GM12878 (cell line): ENCODE results near the gene NFYC. TPM values are rescaled to one million over a fixed set of nuclear protein-coding genes. Genes with fewer than 3 reads are reported as not detected.

Experiments used
- ATAC-seq: fragments of 200-7000 bp; cut with Tn5 transposase; 3 replicates; pipeline ENCODE4 v1.9.1; 2020; ENCODE audit warnings: mild to moderate bottlenecking, moderate library complexity
- BruUV-seq: library from RNA; stranded (reverse); fragments of 400-500 nt; replicated peaks from 2 replicates; lab custom pipeline; 2021; lab: Mats Ljungman, UMichigan
- CTCF ChIA-PET: fragments of 300-600 bp; sonication (Branson Sonifier 250); formaldehyde crosslinking; extraction: SDS; loops from one replicate; lab custom pipeline; 2021; ENCODE audit warnings: inconsistent platforms; lab: Yijun Ruan, JAX
- POLR2A ChIA-PET: fragments of 350-600 bp; formaldehyde crosslinking; extraction: SDS; loops from one replicate; lab custom pipeline; 2021; ENCODE audit warnings: inconsistent platforms; lab: Charles Lee
- RAD21 ChIA-PET: fragments of 300-600 bp; sonication (Branson Sonifier 250); formaldehyde crosslinking; loops from one replicate; lab custom pipeline; 2023; ENCODE audit warnings: antibody characterized with exemption; ENCODE audit not compliant: unreplicated experiment; lab: Charles Lee
- SMC1A ChIA-PET: fragments of 300-600 bp; sonication (Branson Sonifier 250); formaldehyde crosslinking; loops from one replicate; lab custom pipeline; 2023; ENCODE audit not compliant: unreplicated experiment, uncharacterized antibody; lab: Charles Lee
- DNase-seq: peaks from one replicate; pipeline ENCODE4 v3.0.0-alpha.2; 2011; ENCODE audit warnings: low read depth, low spot score
- FAIRE-seq: peaks from 3 replicates; lab custom pipeline; 2011; peaks lifted over from hg19 to GRCh38; lab: Jason Lieb, UNC
- H2AFZ ChIP-seq: 2 replicates; pipeline ENCODE4 v1.6.0; 2011; ENCODE audit warnings: low read depth, low read length, control low read depth; ENCODE audit not compliant: control insufficient read depth
- H3K27ac ChIP-seq: 2 replicates; pipeline ENCODE4 v1.5.1; 2011; ENCODE audit warnings: control low read depth; ENCODE audit not compliant: control insufficient read depth, insufficient read depth
- H3K27me3 ChIP-seq, 2 experiments: replicated peaks in 1 of 2; 2 replicates each; pipeline versions ENCODE4 v1.6.0 to v1.6.1; 2011; ENCODE audit warnings: low read length in 1 of 2; ENCODE audit not compliant: control insufficient read depth in 2 of 2, insufficient read depth in 2 of 2
- H3K36me3 ChIP-seq, 2 experiments: 2 replicates each; pipeline ENCODE4 v1.5.1; 2011; ENCODE audit warnings: low read length in 1 of 2; ENCODE audit not compliant: control insufficient read depth in 2 of 2, insufficient read depth in 2 of 2
- H3K4me1 ChIP-seq: 2 replicates; pipeline ENCODE4 v1.6.1; 2011; ENCODE audit warnings: mild to moderate bottlenecking, low read length, moderate library complexity, mixed read lengths; ENCODE audit not compliant: control insufficient read depth, insufficient read depth
- H3K4me2 ChIP-seq: 2 replicates; pipeline ENCODE4 v1.6.0; 2011; ENCODE audit warnings: control low read depth; ENCODE audit not compliant: control insufficient read depth, insufficient read depth
- H3K4me3 ChIP-seq: fragments of 200-600 bp; sonication (generic); 2 replicates; pipeline ENCODE4 v1.5.1; 2016
- H3K79me2 ChIP-seq: 2 replicates; pipeline ENCODE4 v1.6.0; 2011; ENCODE audit warnings: low read length; ENCODE audit not compliant: control insufficient read depth, insufficient read depth
- H3K9ac ChIP-seq: 2 replicates; pipeline ENCODE4 v1.8.0; 2011; ENCODE audit warnings: low read length, control low read depth, mixed read lengths; ENCODE audit not compliant: control insufficient read depth, insufficient read depth
- H3K9me3 ChIP-seq: replicated peaks from 3 replicates; pipeline ENCODE4 v1.5.1; 2011; ENCODE audit warnings: mild to moderate bottlenecking, low read length; ENCODE audit not compliant: control insufficient read depth, insufficient read depth
- H4K20me1 ChIP-seq: 2 replicates; pipeline ENCODE4 v1.6.0; 2011; ENCODE audit not compliant: control insufficient read depth, insufficient read depth
- EED ChIP-seq: sonication (generic); IDR thresholded peaks from 2 replicates; pipeline ENCODE4 v1.6.1; 2016; ENCODE audit warnings: antibody characterized with exemption, low read depth
- EP300 ChIP-seq, 2 experiments: fragments of 150-350 bp in 1 of 2; IDR thresholded peaks; 2 replicates each; pipeline ENCODE4 v1.6.1; 2011 to 2012; ENCODE audit warnings: low read depth in 2 of 2, low read length in 2 of 2, borderline replicate concordance in 1 of 2, improper control_type of control experiment in 1 of 2, inconsistent platforms in 1 of 2; ENCODE audit not compliant: control insufficient read depth in 1 of 2
- ESRRA ChIP-seq: IDR thresholded peaks from 2 replicates; pipeline ENCODE4 v1.6.1; 2012; ENCODE audit warnings: mild to moderate bottlenecking, low read length, improper control_type of control experiment
- EZH2 ChIP-seq: IDR thresholded peaks from 2 replicates; pipeline ENCODE4 v1.6.1; 2012; ENCODE audit warnings: low read depth, mild to moderate bottlenecking, control low read depth, inconsistent platforms, low read length, borderline replicate concordance; ENCODE audit not compliant: control insufficient read depth
- FOXK2 ChIP-seq: fragments of 450-650 bp; IDR thresholded peaks from 2 replicates; pipeline ENCODE4 v1.6.1; 2017; ENCODE audit warnings: mild to moderate bottlenecking, moderate library complexity
- GABPA ChIP-seq: IDR thresholded peaks from 2 replicates; pipeline ENCODE4 v1.6.1; 2014; ENCODE audit warnings: antibody characterized with exemption, low read depth, mild to moderate bottlenecking, inconsistent platforms
- GATAD2B ChIP-seq: fragments of 450-650 bp; conservative IDR thresholded peaks from 2 replicates; pipeline ENCODE4 v1.6.1; 2017; ENCODE audit warnings: low read depth, mild to moderate bottlenecking, moderate library complexity
- IKZF2 ChIP-seq, 2 experiments: fragments of 450-650 bp; IDR thresholded peaks; 2 replicates each; pipeline ENCODE4 v1.6.1; 2017; ENCODE audit warnings: mild to moderate bottlenecking in 2 of 2, moderate library complexity in 2 of 2
- JUND ChIP-seq: IDR thresholded peaks from 2 replicates; pipeline ENCODE4 v1.6.1; 2012; ENCODE audit warnings: low read depth, mild to moderate bottlenecking, low read length, improper control_type of control experiment, moderate library complexity
- MEF2A ChIP-seq: IDR thresholded peaks from 2 replicates; pipeline ENCODE4 v1.6.1; 2011; ENCODE audit warnings: low read depth, mild to moderate bottlenecking, low read length, moderate library complexity; ENCODE audit not compliant: insufficient read depth
- MEF2B ChIP-seq: fragments of 450-650 bp; IDR thresholded peaks from 2 replicates; pipeline ENCODE4 v1.6.1; 2018; ENCODE audit warnings: mild to moderate bottlenecking, moderate library complexity; ENCODE audit not compliant: partially characterized antibody, poor library complexity, severe bottlenecking
- MYC ChIP-seq: IDR thresholded peaks from 2 replicates; pipeline ENCODE4 v1.6.1; 2011; ENCODE audit warnings: mild to moderate bottlenecking, low read length, moderate library complexity, inconsistent platforms; ENCODE audit not compliant: insufficient read depth, insufficient replicate concordance, insufficient read length, severe bottlenecking
- NRF1 ChIP-seq: conservative IDR thresholded peaks from 2 replicates; pipeline ENCODE4 v1.6.1; 2011; ENCODE audit warnings: mild to moderate bottlenecking, low read depth, low read length, improper control_type of control experiment
- SMAD5 ChIP-seq: IDR thresholded peaks from 2 replicates; pipeline ENCODE4 v1.6.1; 2016; ENCODE audit warnings: antibody characterized with exemption, low read depth
- SMARCA5 ChIP-seq: fragments of 450-650 bp; IDR thresholded peaks from 2 replicates; pipeline ENCODE4 v1.6.1; 2017; ENCODE audit warnings: mild to moderate bottlenecking
- SRF ChIP-seq, 2 experiments: IDR thresholded peaks; 2 replicates each; pipeline ENCODE4 v1.6.1; 2011; ENCODE audit warnings: low read depth in 2 of 2, low read length in 2 of 2, mild to moderate bottlenecking in 1 of 2, moderate library complexity in 1 of 2
- TCF3 ChIP-seq: IDR thresholded peaks from 2 replicates; pipeline ENCODE4 v1.6.1; 2012; ENCODE audit warnings: low read depth, mild to moderate bottlenecking, low read length, borderline replicate concordance; ENCODE audit not compliant: insufficient read depth
- WGBS: methylation state at CpG from one replicate; pipeline ENCODE4 v1.1.6; 2016; ENCODE audit warnings: low lambda C conversion rate; ENCODE audit not compliant: insufficient replicate concordance, insufficient coverage; ENCODE audit errors: missing lambda C conversion rate; 5-methylcytosine and 5-hydroxymethylcytosine counted together
- in situ Hi-C: fragments of 300-500 bp; cut with MboI; formaldehyde crosslinking; loops from 9 replicates; pipeline ENCODE4 v1.14.3; 2018; ENCODE audit warnings: mixed read lengths
- intact Hi-C: fragments of 100-400 bp; cut with micrococcal nuclease; formaldehyde crosslinking; loops from one replicate; pipeline ENCODE4 v1.14.2; 2022; ENCODE audit not compliant: unreplicated experiment
- polyA plus RNA-seq, 11 experiments: library from polyadenylated mRNA; depleted of rRNA in 4 of 11; unstranded in 6 of 11; stranded (reverse) in 5 of 11; fragments of >200 nt; fragmentation: Nextera tagmentation in 4 of 11; fragmentation: Illumina TruSeq in 1 of 11; extraction: Ambion mirVana in 4 of 11; extraction: Trizol in 1 of 11; gene quantifications; 1 replicate in 1 of 11; 2 replicates in 10 of 11; pipeline versions ENCODE4 v1.2.1 to v1.2.3, GENCODE V29; 2011 to 2016; ENCODE audit warnings: inconsistent platforms in 2 of 11, missing spikeins in 2 of 11, low read depth in 1 of 11
- total RNA-seq, 4 experiments: library from RNA; depleted of rRNA in 3 of 4; stranded (reverse); fragments of >200 nt in 3 of 4; fragmentation: Illumina TruSeq in 1 of 4; extraction: Trizol in 1 of 4; gene quantifications; 2 replicates each; pipeline versions ENCODE4 v1.2.1 to v1.2.3, GENCODE V29; 2013 to 2021

NFYC gene
- total and polyA plus RNA-seq, 10 of the 15 experiments (the other 5 are each of a cell fraction or from before 2014, with no cell fraction given), result 4.3 to 84.2 (median 58.3) TPM

DNA sequence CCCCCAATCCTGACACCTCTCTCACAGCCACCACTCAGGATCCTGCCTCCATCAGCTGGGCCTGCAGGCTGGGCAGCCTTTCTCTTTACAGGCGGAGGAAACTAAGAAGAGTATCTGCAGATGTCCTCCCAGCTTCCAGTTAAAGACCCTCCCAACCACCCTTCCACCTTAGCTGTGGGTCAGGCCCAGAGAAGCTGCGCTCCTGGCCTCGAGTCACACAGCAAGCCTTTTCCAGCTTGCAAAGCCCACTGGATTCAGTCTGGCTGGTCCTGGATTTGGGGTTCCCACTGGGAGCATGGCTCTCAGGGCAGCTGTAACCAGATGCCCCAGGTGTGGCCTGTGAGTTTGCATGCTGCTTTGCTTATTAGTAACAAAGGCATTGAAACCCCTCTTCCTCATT lies 111.9 kb downstream of the NFYC start (continued):
- no peak for TF ChIP-seq SMAD5
- TF ChIP-seq EP300 (IDR thresholded peaks at IDR 0.05; ENCODE audit: borderline replicate concordance in 1 of 2, control insufficient read depth in 1 of 2, low read depth in 2 of 2, low read length in 2 of 2), result no peak
- TF ChIP-seq, all 136 proteins: peak for 0

DNA sequence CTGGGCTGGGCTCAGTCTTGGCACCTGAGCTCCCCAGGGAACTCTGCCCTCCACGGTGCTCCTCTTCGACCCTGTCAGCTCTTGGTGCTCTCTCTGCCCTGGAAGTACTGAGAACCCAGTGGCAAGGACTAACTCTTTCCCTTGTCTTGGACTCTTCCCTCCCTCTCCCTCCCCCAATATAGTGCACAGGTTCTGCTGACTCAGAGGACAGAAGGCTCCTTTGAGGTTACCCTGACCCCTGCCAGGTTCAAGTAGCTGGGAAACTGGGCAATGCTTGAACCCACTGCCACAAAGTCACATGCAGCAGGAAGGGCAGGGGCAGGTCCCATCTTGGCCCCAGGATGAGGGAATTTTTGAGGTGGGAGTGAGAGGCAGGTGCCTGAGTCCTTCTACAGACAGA lies 112.4 kb downstream of the NFYC start:
- WGBS, result 8% methylated on average over 2 of the region's 2 CpGs
- in situ Hi-C loops, result no loop called here
- Histone ChIP-seq H2AFZ (no peak overlapping the region), H3K79me2 (no peaks in the 10 kb centered on the region), H3K36me3 (no peaks in the 10 kb centered on the region), H3K27ac (no peak overlapping the region), H3K9me3 (no peaks in the 10 kb centered on the region), H4K20me1 (no peaks in the 10 kb centered on the region), H3K4me1 (peaks cover 29% of the 10 kb centered on the region), H3K4me3 (no peak overlapping the region), H3K9ac (no peak overlapping the region), H3K4me2 (no peak overlapping the region), H3K27me3 (no peaks in the 10 kb centered on the region)
- BruUV-seq, result no TSS peak
- no peak for ATAC-seq
- FAIRE-seq, result no peak
- intact Hi-C loops, result no loop called here
- no peak for DNase-seq
- ChIA-PET POLR2A (interaction anchor here (1.1 to 1.4 kb wide), 2 partner anchors 24 to 92 kb away, joined by 3 read pairs; no protein-coding TSS in a partner anchor), SMC1A (interaction anchor here (1.5 to 1.6 kb wide), 2 partner anchors 19 to 29 kb away, joined by 3 to 4 read pairs; no protein-coding TSS in a partner anchor), CTCF (interaction anchor here (1.2 kb wide), 1 partner anchor 149 kb away, joined by 3 read pairs; no protein-coding TSS in a partner anchor), RAD21 (no interaction called here)
- 0 out of 4 replicates have a peak, but pooled peaks of 1 of the 2 experiments have one; percentile 8 for TF ChIP-seq IKZF2 (IDR thresholded peaks at IDR 0.05)
- TF ChIP-seq MEF2A, result no peak

DNA sequence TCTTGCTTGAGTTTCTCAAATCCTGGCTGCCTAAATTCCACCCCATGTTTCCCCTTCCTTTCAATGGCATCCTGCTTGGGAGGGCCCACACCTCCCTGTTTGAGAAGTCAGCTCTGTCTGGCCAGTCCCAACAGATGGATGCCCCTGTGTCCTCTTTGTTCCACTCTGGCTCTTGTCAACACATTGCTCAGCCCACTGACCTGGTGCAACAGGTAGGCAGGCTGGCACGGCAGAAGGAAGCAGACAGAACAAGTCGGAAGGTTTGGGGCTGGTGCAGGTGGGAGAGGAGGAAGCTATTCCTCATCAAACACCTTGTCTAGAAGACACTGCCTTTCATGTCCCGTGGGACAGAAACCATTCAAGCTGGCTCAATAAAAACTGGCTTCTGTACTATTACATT lies 114.7 kb downstream of the NFYC start:
- intact Hi-C loops, result no loop called here
- POLR2A ChIA-PET, result no interaction called here
- no peak for DNase-seq
- SMC1A ChIA-PET, result interaction anchor here (1.8 kb wide), 1 partner anchor 32 kb away, joined by 4 read pairs; no protein-coding TSS in a partner anchor
- no peak for ATAC-seq
- no peak for FAIRE-seq
- Histone ChIP-seq H3K4me3 (no peak overlapping the region), H3K9me3 (no peaks in the 10 kb centered on the region; the same call in 2 of the 3 replicates), H3K79me2 (no peaks in the 10 kb centered on the region), H4K20me1 (no peaks in the 10 kb centered on the region), H3K27me3 (no peaks in the 10 kb centered on the region), H3K36me3 (no peaks in the 10 kb centered on the region), H3K4me1 (peaks cover 38% of the 10 kb centered on the region), H2AFZ (no peak overlapping the region), H3K9ac (no peak overlapping the region), H3K27ac (no peak overlapping the region), H3K4me2 (no peak overlapping the region)
- BruUV-seq, result no TSS peak
- in situ Hi-C loops, result no loop called here
- RAD21 ChIA-PET, result no interaction called here
- CTCF ChIA-PET, result interaction anchor here (1.3 kb wide), 1 partner anchor 31 kb away, joined by 5 read pairs; no protein-coding TSS in a partner anchor
- 65% methylated on average over 3 of the region's 3 CpGs for WGBS
- no peak for TF ChIP-seq NRF1
- TF ChIP-seq EZH2, result no peak
- TF ChIP-seq MEF2B, result no peak
- no peak for TF ChIP-seq EED
- no peak for TF ChIP-seq FOXK2
- no peak for TF ChIP-seq ESRRA
- TF ChIP-seq SRF (IDR thresholded peaks at IDR 0.05; ENCODE audit: low read depth in 2 of 2, low read length in 2 of 2), result no peak
- TF ChIP-seq SMARCA5, result no peak
- TF ChIP-seq MYC, result no peak
- TF ChIP-seq TCF3, result no peak
- TF ChIP-seq GATAD2B, result no peak
- TF ChIP-seq JUND, result no peak
- no peak for TF ChIP-seq GABPA
